ENCODE results near the gene APBA2. TPM values are rescaled to one million over a fixed set of nuclear protein-coding genes. Genes with fewer than 3 reads are reported as not detected.

The APBA2 gene
- total RNA-seq, 1 donor from 2014 or later: 33.1 TPM

- Mint-ChIP-seq H3K4me1 (no peaks in the 10 kb centered on the region), H3K4me3 (no peak overlapping the region), H3K36me3 (no peaks in the 10 kb centered on the region), H3K9me3 (no peaks in the 10 kb centered on the region), H3K27ac (no peak overlapping the region), H3K27me3 (ENCODE audit: low read depth) (no peaks in the 10 kb centered on the region)
- TF ChIP-seq CTCF (IDR thresholded peaks at IDR 0.05; ENCODE audit: unreplicated experiment): no peak
- DNase-seq (ENCODE audit: low spot score in 2 of 2, unreplicated experiment in 2 of 2): no peak
Measured at GRCh38 chr15:29123171-29123570, 237.4 kb downstream of the APBA2 start.

- H3K4me3 Mint-ChIP-seq: no peak overlapping the region
- no peaks in the 10 kb centered on the region for H3K27me3 Mint-ChIP-seq (ENCODE audit: low read depth)
- DNase-seq (ENCODE audit: low spot score in 2 of 2, unreplicated experiment in 2 of 2): no peak
- H3K27ac Mint-ChIP-seq: no peak overlapping the region
- H3K36me3 Mint-ChIP-seq: no peaks in the 10 kb centered on the region
- H3K9me3 Mint-ChIP-seq: no peaks in the 10 kb centered on the region
- H3K4me1 Mint-ChIP-seq: no peaks in the 10 kb centered on the region
- no peak for TF ChIP-seq CTCF (IDR thresholded peaks at IDR 0.05; ENCODE audit: unreplicated experiment)
Measured at GRCh38 chr15:29123991-29124390, 238.2 kb downstream of the APBA2 start.

- Mint-ChIP-seq H3K36me3 (no peaks in the 10 kb centered on the region), H3K27me3 (ENCODE audit: low read depth) (no peaks in the 10 kb centered on the region), H3K9me3 (no peaks in the 10 kb centered on the region), H3K4me3 (no peak overlapping the region), H3K27ac (peak overlapping the region; percentile 21), H3K4me1 (peaks cover under 1% of the 10 kb centered on the region)
- DNase-seq (ENCODE audit: low spot score in 2 of 2, unreplicated experiment in 2 of 2): no peak
- TF ChIP-seq CTCF (IDR thresholded peaks at IDR 0.05; ENCODE audit: unreplicated experiment): no peak
Measured at GRCh38 chr15:29124581-29125381, 239.0 kb downstream of the APBA2 start.

GRCh38 chr15:29125382-29126207 lies 239.8 kb downstream of the APBA2 start:
- no peak for DNase-seq (ENCODE audit: low spot score in 2 of 2, unreplicated experiment in 2 of 2)
- Mint-ChIP-seq H3K4me1 (peaks cover 7% of the 10 kb centered on the region), H3K27me3 (ENCODE audit: low read depth) (no peaks in the 10 kb centered on the region), H3K27ac (no peak overlapping the region), H3K9me3 (no peaks in the 10 kb centered on the region), H3K36me3 (no peaks in the 10 kb centered on the region), H3K4me3 (no peak overlapping the region)
- no peak for TF ChIP-seq CTCF (IDR thresholded peaks at IDR 0.05; ENCODE audit: unreplicated experiment)

- DNase-seq (ENCODE audit: low spot score in 2 of 2, unreplicated experiment in 2 of 2): no peak
- no peaks in the 10 kb centered on the region for H3K9me3 Mint-ChIP-seq
- H3K36me3 Mint-ChIP-seq: no peaks in the 10 kb centered on the region
- peaks cover 12% of the 10 kb centered on the region for H3K4me1 Mint-ChIP-seq
- no peak for TF ChIP-seq CTCF (IDR thresholded peaks at IDR 0.05; ENCODE audit: unreplicated experiment)
- H3K27ac Mint-ChIP-seq: no peak overlapping the region
- no peaks in the 10 kb centered on the region for H3K27me3 Mint-ChIP-seq (ENCODE audit: low read depth)
- H3K4me3 Mint-ChIP-seq: no peak overlapping the region
Measured at GRCh38 chr15:29126208-29126536, 240.4 kb downstream of the APBA2 start.
